ENCODE data around the gene TYW1. TPM values are rescaled to one million over a fixed set of nuclear protein-coding genes. Genes with fewer than 3 reads are reported as not detected.
"Not testable (repeated sequence)": the region's sequence is repeated elsewhere in the genome, so short reads cannot be mapped to it uniquely, and the experiment has no call there.

TYW1 gene
- total RNA-seq, 8 experiments from 2014 or later, result 11.9 to 26.9 (median 16.3) TPM

GRCh38 chr7:67114483-67115246 is 118.0 kb downstream of the TYW1 start:
- H3K27ac ChIP-seq; H3K4me3 ChIP-seq; in situ Hi-C loops (cut with MboI; ENCODE audit: low pct_unique_long_range_greater_than_20kb in 2 of 9, low sequenced_read_pairs in 9 of 9, unreplicated experiment in 9 of 9); H3K4me1 ChIP-seq (replicated peaks in 1 of 2): not testable (repeated sequence)
- peak; percentile 35 to 86 (median 50) for ATAC-seq (replicated peaks in 6 of 8)

GRCh38 chr7:67120491-67120890 is 123.9 kb downstream of the TYW1 start:
- WGBS, 10 experiments, result 20 to 80% (median 56%) methylated on average over 1 to 2 of the region's 2 CpGs; no CpG with 5 or more reads in 1 of the 10 experiments

GRCh38 chr7:67128257-67128656 is 131.6 kb downstream of the TYW1 start:
- not testable (repeated sequence) for H3K27ac ChIP-seq; ATAC-seq (replicated peaks in 6 of 8); H3K4me1 ChIP-seq (replicated peaks in 1 of 2); H3K4me3 ChIP-seq
- in situ Hi-C loops (cut with MboI; ENCODE audit: low pct_unique_long_range_greater_than_20kb in 2 of 9, low sequenced_read_pairs in 9 of 9, unreplicated experiment in 9 of 9), result loop anchor here in 1 of 9 experiments (25.0 kb wide), 1 partner anchor 91 kb away; no protein-coding TSS in a partner anchor
- WGBS, 10 experiments, result 79 to 100% (median 98%) methylated on average over 2 to 4 of the region's 5 CpGs; no CpG with 5 or more reads in 1 of the 10 experiments

More at GRCh38 chr7:67120491-67120890, 123.9 kb downstream of the TYW1 start:
- H3K27ac ChIP-seq; H3K4me3 ChIP-seq; H3K4me1 ChIP-seq (replicated peaks in 1 of 2); ATAC-seq (replicated peaks in 6 of 8); in situ Hi-C loops (cut with MboI; ENCODE audit: low pct_unique_long_range_greater_than_20kb in 2 of 9, low sequenced_read_pairs in 9 of 9, unreplicated experiment in 9 of 9): not testable (repeated sequence)

- not testable (repeated sequence) for ATAC-seq (replicated peaks in 6 of 8); H3K4me3 ChIP-seq; H3K27ac ChIP-seq; H3K4me1 ChIP-seq (replicated peaks in 1 of 2)
- in situ Hi-C loops (cut with MboI; ENCODE audit: low pct_unique_long_range_greater_than_20kb in 2 of 9, low sequenced_read_pairs in 9 of 9, unreplicated experiment in 9 of 9), result loop anchor here in 1 of 9 experiments (25.0 kb wide), 1 partner anchor 93 kb away; no protein-coding TSS in a partner anchor
- WGBS, 10 experiments, result 100% methylated on average over 1 of the region's 1 CpG; no CpG with 5 or more reads in 8 of the 10 experiments
These were observed 134.1 kb downstream of the TYW1 start for GRCh38 chr7:67130766-67131165.

GRCh38 chr7:67134912-67135311 is 138.3 kb downstream of the TYW1 start:
- peak in 1 of 8 experiments; percentile 69 for ATAC-seq (replicated peaks in 6 of 8)
- H3K4me3 ChIP-seq; H3K4me1 ChIP-seq (replicated peaks in 1 of 2); H3K27ac ChIP-seq: not testable (repeated sequence)
- WGBS, 10 experiments, result 50 to 100% (median 82%) methylated on average over 1 of the region's 1 CpG; no CpG with 5 or more reads in 4 of the 10 experiments
- in situ Hi-C loops (cut with MboI; ENCODE audit: low pct_unique_long_range_greater_than_20kb in 2 of 9, low sequenced_read_pairs in 9 of 9, unreplicated experiment in 9 of 9), result loop anchor here in 1 of 9 experiments (25.0 kb wide), 1 partner anchor 98 kb away; no protein-coding TSS in a partner anchor

GRCh38 chr7:67135617-67136486 is 139.2 kb downstream of the TYW1 start:
- 86 to 100% (median 100%) methylated on average over 1 to 2 of the region's 4 CpGs; no CpG with 5 or more reads in 4 of the 10 experiments for WGBS, 10 experiments
- H3K4me1 ChIP-seq (replicated peaks in 1 of 2); H3K27ac ChIP-seq; ATAC-seq (replicated peaks in 6 of 8); H3K4me3 ChIP-seq: not testable (repeated sequence)
- in situ Hi-C loops (cut with MboI; ENCODE audit: low pct_unique_long_range_greater_than_20kb in 2 of 9, low sequenced_read_pairs in 9 of 9, unreplicated experiment in 9 of 9), result loop anchor here in 1 of 9 experiments (25.0 kb wide), 1 partner anchor 99 kb away; no protein-coding TSS in a partner anchor

- H3K4me1 ChIP-seq (replicated peaks in 1 of 2); H3K4me3 ChIP-seq; H3K27ac ChIP-seq; ATAC-seq (replicated peaks in 6 of 8): not testable (repeated sequence)
- 76 to 100% (median 92%) methylated on average over 1 to 3 of the region's 3 CpGs; no CpG with 5 or more reads in 3 of the 10 experiments for WGBS, 10 experiments
- in situ Hi-C loops (cut with MboI; ENCODE audit: low pct_unique_long_range_greater_than_20kb in 2 of 9, low sequenced_read_pairs in 9 of 9, unreplicated experiment in 9 of 9), result loop anchor here in 1 of 9 experiments (25.0 kb wide), 1 partner anchor 100 kb away; no protein-coding TSS in a partner anchor
These were observed 140.9 kb downstream of the TYW1 start for GRCh38 chr7:67137489-67137888.

- H3K4me1 ChIP-seq (replicated peaks in 1 of 2); H3K4me3 ChIP-seq; H3K27ac ChIP-seq: not testable (repeated sequence)
- WGBS, 10 experiments, result 82 to 100% (median 92%) methylated on average over 1 to 2 of the region's 3 CpGs; no CpG with 5 or more reads in 6 of the 10 experiments
- in situ Hi-C loops (cut with MboI; ENCODE audit: low pct_unique_long_range_greater_than_20kb in 2 of 9, low sequenced_read_pairs in 9 of 9, unreplicated experiment in 9 of 9), result loop anchor here in 1 of 9 experiments (25.0 kb wide), 1 partner anchor 103 kb away; no protein-coding TSS in a partner anchor
- ATAC-seq (replicated peaks in 6 of 8), result peak in 1 of 8 experiments; percentile 20
These were observed 143.2 kb downstream of the TYW1 start for GRCh38 chr7:67139876-67140275.

GRCh38 chr7:67141001-67141400 is 144.4 kb downstream of the TYW1 start:
- not testable (repeated sequence) for H3K4me3 ChIP-seq; H3K4me1 ChIP-seq (replicated peaks in 1 of 2); ATAC-seq (replicated peaks in 6 of 8); H3K27ac ChIP-seq
- in situ Hi-C loops (cut with MboI; ENCODE audit: low pct_unique_long_range_greater_than_20kb in 2 of 9, low sequenced_read_pairs in 9 of 9, unreplicated experiment in 9 of 9), result loop anchor here in 1 of 9 experiments (25.0 kb wide), 1 partner anchor 104 kb away; no protein-coding TSS in a partner anchor
- WGBS, 10 experiments, result 92 to 100% (median 96%) methylated on average over 1 to 2 of the region's 2 CpGs; no CpG with 5 or more reads in 6 of the 10 experiments

- H3K27ac ChIP-seq; H3K4me1 ChIP-seq (replicated peaks in 1 of 2); ATAC-seq (replicated peaks in 6 of 8); H3K4me3 ChIP-seq: not testable (repeated sequence)
- 88 to 100% (median 96%) methylated on average over 1 to 6 of the region's 9 CpGs; no CpG with 5 or more reads in 5 of the 10 experiments for whole genome bisulfite sequencing, 10 experiments
- in situ Hi-C loops (cut with MboI; ENCODE audit: low pct_unique_long_range_greater_than_20kb in 2 of 9, low sequenced_read_pairs in 9 of 9, unreplicated experiment in 9 of 9), result loop anchor here in 1 of 9 experiments (25.0 kb wide), 1 partner anchor 106 kb away; no protein-coding TSS in a partner anchor
These were observed 146.6 kb downstream of the TYW1 start for GRCh38 chr7:67143091-67143786.

- not testable (repeated sequence) for H3K4me3 ChIP-seq; H3K4me1 ChIP-seq (replicated peaks in 1 of 2); H3K27ac ChIP-seq; ATAC-seq (replicated peaks in 6 of 8)
- in situ Hi-C loops (cut with MboI; ENCODE audit: low pct_unique_long_range_greater_than_20kb in 2 of 9, low sequenced_read_pairs in 9 of 9, unreplicated experiment in 9 of 9), result loop anchor here in 1 of 9 experiments (25.0 kb wide), 1 partner anchor 108 kb away; no protein-coding TSS in a partner anchor
- 83 to 100% (median 98%) methylated on average over 1 to 3 of the region's 3 CpGs; no CpG with 5 or more reads in 4 of the 10 experiments for WGBS, 10 experiments
These were observed 149.1 kb downstream of the TYW1 start for GRCh38 chr7:67145581-67146193.

GRCh38 chr7:67149131-67149530 is 152.5 kb downstream of the TYW1 start:
- not testable (repeated sequence) for H3K4me3 ChIP-seq; ATAC-seq (replicated peaks in 6 of 8); H3K27ac ChIP-seq; H3K4me1 ChIP-seq (replicated peaks in 1 of 2)
- in situ Hi-C loops (cut with MboI; ENCODE audit: low pct_unique_long_range_greater_than_20kb in 2 of 9, low sequenced_read_pairs in 9 of 9, unreplicated experiment in 9 of 9), result loop anchor here in 1 of 9 experiments (25.0 kb wide), 1 partner anchor 112 kb away; no protein-coding TSS in a partner anchor

All from motor neuron (in vitro differentiated cells).